SKM-1 (cell line): ENCODE measurements around the gene CCDC194.
A peak's percentile ranks its signal among the peaks of the same experiment; 100 is the strongest.
"Not testable (repeated sequence)": the region's sequence is repeated elsewhere in the genome, so short reads cannot be mapped to it uniquely, and the experiment has no call there.

Experiments used
- DNase-seq: peaks from one replicate; lab custom pipeline; 2025; ENCODE audit not compliant: unreplicated experiment; lab: John Stamatoyannopoulos, UW

Gene CCDC194

DNA sequence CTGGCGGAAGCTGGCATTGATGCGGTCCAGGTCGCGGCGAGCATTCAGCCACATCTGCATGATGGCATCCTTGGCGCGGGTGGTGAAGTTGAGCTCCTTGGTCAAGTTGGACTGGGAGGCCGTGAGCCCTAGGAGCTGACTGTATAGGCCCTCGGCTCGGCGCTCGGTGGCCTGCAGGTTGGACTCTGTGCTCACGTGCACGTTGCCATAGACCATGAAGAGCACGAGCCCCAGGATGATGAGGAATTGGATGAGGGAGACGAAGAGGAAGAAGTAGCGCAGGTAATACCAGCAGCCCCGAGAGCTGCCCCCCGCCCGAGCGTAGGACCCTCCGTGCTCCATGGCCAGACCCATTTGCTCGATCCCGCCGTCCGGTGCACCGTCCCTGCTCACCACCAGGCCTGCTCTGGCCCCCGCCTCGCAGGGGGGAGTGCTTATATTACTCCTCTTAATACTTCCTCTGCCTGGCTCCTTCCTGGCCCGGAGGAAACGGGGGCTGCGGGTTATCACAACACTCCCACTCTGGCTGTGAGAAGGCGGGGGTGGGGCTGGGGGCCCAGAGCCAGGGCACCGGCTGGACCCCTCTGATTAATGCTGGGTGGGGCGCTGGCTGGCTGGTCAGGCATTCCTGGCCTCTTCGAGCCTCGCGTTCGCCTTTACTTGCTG lies 16.9 kb downstream of the CCDC194 start, which contains the start of gene PLVAP:
TSS of gene PLVAP (minus strand) at position 408 of the 666 bp plus-strand sequence. CDS start at position 354, 54 bp downstream.
- DNase-seq, result no peak

DNA sequence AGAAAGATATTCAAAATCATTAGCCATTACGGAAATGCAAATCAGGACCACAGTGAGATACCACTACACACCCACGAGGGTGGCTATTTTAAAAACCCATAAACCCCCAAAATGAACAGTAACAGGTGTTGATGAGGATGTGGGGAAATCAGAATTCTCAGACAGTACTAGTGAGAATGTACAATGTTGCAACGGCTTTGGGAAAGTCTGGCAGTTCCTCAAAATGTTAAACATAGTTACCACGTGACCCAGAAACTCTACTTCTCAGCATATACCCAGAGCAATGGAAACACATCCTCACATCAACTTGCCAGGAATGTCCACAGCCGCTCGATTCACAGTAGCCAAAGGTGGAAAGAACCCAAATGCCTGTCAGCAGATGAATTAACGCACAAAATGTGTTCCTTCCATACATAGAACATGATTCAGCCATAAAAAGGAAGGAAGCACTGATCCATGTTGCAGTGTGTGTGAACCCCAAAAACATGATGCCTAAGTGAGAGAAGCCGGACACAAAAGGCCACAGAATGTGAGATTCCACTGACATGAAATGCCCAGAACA lies 23.9 kb downstream of the CCDC194 start:
- peak; percentile 74 for DNase-seq

DNA sequence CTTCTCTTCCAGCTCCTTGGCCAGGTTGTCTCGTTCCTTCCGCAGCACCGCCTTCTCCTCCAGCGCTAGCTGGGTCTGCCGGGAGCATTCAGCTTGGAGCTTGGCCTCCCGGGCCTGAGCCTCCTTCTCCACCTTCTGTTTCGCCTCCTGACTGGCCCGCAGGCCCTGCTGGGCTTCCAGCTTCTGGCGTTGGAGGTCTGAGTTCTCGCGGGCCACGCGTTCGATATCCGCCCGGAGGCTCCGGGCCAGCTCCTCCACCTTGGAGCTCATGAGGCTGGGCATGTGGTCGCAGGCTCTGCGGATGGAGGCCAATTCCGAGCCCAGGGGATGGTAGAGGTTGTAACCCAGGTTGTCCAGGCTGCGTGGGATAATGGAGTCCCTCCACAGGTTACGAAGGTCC lies 28.6 kb downstream of the CCDC194 start:
- no peak for DNase-seq

DNA sequence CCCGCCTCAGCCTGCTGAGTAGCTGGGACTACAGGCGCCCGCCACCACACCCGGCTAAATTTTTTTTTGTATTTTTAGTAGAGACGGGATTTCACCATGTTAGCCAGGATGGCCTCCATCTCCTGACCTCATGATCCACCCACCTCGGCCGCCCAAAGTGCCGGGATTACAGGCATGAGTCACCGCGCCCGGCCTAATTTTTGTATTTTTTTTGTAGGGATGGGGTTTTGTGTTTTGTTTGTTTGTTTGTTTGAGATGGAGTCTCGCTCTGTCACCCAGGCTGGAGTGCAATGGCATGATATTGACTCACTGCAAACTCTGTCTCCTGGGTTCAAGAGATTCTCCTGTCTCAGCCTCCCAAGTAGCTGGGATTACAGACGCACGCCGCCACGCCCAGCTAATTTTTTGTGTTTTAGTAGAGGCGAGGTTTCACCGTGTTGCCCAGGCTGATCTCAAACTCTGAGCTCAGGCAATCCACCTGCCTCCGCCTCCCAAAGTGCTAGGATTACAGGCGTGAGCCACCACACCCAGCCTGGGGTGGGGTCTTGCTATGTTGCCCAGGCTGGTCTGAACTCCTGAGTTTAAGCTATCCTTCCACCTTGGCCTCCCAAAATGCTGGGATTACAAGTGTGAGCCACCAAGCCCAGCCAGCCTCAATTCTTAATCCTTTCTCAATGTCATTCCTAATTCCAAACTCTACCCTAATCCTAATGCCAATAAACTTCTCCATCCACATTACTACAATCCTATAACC lies 30.0 kb downstream of the CCDC194 start:
- not testable (repeated sequence) for DNase-seq

DNA sequence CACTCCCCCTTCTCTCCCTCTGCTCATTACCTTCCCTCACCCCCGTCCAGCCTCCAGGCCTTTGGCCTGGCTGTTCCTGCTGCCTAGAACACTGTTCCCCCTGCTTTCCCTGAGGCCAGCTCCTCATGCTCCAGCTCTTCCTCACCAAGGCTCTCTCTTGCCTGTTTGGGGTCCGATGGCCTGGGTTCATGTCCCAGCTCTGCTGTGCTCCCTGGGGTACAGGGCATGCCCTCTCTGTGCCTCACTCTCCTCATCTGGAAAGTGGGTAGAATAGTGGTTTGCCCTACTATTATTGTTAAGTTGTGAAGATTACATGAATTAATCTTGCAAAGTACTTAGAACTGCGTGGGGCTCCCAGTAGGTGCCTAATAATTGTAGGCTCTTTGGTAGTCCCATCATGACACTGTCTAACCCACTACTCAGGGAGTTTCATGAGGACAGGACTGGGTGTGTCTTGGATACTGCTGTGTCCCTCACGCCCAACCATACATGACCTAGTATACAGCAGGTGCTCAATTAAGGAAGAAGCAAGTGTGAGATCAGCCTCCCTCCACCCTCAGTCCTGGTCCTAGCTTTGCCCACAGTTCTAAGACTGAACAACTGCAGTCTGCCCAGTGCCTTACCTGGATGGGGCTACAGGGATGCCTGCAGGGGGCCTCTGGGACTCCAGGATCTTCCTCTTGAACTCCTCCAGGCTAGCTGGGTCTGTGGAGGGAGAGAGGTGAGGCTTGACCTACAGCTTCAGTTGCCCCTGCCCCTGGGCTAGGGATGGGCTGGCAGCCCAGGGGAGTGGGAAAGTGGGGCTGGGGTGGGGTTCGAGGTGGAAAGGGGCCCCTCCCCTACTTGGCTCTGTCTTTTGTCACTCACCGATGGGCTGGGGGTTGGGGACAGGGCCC lies 33.8 kb downstream of the CCDC194 start:
- DNase-seq, result no peak

DNA sequence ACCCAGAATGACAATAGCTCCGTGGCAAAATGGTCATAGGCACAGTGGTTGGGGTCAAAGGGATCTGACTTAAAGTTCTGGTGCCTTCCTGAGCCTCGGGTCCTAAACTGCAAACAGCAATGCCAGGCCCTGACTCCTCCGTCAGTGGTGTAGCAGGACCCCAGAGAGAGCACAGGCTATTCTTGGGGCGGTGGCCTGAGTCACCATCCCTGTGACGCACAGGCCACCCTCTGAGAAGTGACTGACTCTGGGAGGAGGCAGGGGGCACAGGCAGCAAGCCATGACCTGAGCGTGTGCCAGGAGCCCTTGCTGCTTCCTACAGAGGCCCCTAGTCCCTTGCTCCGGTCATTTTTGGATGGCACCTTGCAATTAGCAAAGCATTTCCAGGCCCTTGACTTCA lies 35.6 kb downstream of the CCDC194 start:
- no peak for DNase-seq

DNA sequence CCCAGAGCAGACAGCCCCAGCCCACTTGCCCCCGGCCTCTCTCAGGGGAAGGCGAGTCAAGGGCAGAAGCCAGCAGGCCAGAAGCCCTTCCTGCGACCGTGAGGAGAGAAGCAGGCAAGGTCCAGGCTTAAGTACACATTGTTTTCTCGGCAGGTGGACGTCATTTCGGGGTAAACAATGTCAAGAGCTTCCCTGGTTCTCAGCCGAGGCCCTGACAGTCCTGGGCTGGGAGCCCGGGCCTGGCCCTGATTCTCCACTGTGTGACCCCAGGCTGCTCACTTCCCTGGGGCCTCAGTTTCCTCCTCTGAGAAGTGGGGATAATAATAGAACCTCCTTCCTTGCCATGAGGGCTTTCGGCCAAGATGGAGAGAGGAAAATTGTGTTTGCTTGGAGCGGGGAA lies 36.3 kb downstream of the CCDC194 start:
- no peak for DNase-seq

DNA sequence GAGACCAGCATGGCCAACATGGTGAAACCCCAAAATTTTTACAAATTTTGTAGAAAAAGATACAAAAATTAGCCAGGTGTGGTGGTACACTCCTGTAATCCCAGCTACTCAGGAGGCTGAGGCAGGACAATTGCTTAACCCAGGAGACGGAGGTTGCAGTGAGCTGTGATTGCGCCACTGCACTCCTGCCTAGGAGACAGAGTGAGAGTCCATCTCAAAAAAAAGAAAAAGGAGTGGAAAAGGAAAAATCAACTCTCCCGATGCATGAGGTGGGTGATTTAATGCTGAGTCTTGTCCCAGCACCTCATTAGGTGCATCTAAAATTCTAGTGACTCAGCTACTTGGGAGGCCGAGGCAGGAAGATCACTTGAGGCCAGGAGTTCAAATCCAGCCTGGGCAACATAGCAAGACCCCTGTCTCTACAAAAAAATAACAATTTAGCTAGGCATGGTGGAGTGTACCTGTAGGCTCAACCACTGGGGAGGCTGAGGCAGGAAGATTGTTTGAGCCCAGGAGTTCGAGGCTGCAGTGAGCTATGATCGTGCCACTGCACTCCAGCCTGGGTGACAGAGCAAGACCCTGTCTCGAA lies 36.8 kb downstream of the CCDC194 start:
- no peak for DNase-seq

DNA sequence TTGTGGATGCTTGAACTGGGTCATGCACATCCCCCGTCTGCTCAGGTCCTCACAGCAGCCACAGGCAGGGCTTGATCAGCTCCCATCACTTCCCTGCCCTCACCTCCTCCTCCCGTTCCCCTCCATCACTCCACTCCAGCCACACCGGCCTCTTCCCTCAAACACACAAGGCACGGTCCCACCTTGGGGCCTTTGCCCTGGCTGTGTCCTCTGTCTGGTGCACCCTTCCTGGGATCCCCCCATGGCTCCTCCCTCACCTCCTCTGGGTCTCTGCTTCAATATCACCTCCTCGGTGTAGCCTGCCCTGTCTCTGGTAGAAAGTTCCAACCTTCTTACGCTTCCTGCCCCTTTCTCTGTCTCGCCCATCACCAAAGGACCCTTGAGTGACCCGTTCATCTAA lies 40.6 kb downstream of the CCDC194 start:
- no peak for DNase-seq

DNA sequence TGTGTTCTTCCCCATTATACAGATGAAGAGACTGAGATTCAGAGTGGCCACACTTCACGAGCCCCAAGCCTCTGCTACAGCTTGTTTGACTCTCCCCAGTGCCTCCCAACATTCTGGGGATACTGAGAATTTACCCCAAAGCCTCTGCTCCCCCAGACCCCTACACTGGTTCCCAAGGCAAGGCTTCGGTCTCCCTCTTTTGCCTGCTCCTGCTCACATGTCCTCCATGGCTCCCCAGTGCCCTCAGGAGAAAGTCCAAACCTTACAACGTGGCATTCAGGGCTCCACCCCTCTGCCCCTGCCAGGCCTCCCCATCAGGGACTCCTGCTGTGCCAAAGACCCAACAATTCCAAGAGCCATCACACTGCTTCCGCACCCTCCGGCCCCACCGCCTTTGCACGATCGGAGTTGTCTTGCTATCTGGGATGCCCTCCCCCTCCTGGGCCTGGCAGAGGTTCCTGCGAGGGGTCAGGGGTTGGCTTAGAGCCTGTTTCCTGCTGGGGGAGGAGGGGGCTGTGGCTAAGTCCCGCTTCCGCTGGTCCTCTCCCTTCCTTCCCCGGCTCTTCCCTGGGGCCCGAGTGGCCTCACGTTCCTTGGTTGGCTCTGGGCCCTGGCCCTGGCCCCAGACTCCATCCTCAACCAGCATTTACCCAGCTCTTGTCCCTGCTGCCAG lies 41.3 kb downstream of the CCDC194 start:
- DNase-seq, result no peak

DNA sequence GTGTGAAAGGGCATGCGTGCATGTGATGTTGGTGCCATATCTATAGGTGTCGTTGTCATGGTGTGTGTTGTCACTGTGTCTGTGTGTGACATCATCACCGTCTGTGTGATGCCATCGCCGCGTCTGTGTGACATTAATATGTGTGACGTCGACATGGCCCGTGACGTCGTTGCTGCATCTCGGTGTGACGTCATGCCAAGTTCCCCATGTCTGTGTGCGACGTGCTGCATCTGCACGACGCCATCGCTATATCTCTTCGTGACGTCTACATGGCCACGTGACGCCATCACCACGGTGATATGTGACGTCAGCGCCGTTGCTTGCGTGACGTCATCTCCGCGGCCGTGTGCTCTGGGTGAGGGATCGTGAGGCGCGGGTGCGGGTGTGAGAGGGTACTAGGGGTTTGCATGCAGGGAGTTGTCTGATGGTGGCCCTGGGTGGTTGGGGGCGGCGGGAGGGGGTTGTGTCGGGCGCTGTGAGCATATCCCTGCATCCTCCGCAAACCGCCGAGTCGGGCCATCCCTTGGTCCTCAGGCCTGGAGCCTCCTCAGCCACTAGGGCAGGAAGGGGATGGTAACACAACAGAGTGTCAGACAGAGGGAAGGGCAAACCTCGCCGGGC lies 42.1 kb downstream of the CCDC194 start:
- DNase-seq, result no peak

DNA sequence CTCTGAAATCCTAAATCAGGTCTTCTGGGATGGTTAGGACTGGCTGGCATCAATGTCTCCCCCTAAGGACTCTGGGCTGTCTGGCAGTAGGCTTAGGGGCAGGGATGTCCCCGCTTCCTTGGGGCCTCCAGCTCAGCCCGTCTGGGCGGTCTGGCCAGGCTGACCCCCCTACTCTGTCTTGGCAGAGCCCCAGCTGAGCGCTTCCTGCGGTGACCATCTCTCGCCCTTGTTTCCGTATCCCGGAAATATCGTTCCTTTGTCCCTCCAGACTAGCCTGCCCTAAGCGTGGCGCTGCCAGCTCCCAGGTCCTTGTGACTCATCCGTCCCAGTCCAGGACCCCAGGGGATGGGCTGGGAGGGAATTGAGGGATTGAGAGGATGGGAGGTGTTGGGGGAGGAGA lies 45.3 kb downstream of the CCDC194 start:
- DNase-seq, result no peak

DNA sequence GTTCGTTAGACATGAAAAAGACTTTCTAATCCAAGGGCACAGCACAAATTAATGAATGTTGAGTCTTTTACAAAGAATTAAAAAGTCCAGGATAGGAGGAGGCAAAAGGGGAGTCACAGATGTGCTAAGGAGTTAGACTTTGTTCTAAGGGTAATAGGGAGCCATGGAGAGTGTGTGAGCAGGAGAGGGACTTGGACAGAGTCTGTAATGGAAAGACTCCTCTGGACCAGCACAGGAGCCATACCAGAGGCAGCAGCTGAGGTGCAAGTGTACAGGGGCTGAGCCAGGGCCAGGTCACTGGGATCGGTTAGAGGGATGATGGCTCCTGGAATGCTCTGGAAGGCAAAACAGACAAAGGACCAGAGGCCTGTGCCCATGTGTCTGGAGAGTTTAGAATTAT lies 46.1 kb downstream of the CCDC194 start:
- DNase-seq, result no peak

DNA sequence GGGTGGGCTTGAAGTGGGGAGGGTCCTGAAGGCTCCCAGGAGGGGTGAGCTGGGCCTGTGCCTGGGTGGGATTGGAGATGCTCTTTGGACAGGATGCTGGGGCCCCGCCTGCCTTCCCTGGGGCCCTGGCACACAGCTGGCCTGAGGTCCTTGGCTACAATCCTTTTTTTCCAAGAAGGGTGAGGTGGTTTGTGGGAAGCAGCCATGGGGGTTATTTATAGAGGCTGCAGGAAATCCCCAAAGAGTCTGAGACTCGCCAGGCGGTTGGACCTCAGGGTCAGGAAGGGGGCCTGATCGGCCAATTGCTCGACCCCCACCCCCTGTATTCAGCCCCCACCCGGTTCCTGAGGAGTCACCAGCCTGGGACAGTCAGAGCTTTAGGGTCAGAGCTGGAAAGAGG lies 46.6 kb downstream of the CCDC194 start:
- DNase-seq, result no peak

DNA sequence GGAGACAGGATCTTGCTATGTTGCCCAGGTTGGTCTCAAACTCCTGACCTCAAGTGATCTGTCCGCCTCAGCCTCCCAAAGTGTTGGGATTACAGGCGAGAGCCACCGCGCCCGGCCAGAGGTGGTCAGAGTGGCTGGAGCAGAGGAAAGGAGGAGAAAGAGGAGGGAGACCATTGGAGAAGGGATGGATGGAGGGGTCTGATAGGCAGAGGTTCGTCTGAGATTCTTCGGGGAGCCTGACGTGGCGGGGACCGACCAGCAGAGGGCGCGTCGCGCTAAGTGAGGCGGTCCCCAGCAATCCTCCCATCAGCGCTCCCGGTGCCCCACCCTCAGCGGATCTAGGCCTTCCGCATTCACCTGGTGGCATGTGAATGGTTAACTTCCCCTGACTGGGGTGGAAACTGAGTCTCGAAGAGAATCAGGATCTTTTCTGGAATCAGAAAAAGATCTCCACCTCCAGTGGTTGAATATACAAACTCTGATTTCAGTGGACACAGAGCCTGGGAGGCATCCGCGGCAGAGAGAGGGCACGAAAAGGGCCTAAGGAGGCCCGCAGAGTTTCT lies 47.8 kb downstream of the CCDC194 start:
- DNase-seq, result peak; percentile 12

DNA sequence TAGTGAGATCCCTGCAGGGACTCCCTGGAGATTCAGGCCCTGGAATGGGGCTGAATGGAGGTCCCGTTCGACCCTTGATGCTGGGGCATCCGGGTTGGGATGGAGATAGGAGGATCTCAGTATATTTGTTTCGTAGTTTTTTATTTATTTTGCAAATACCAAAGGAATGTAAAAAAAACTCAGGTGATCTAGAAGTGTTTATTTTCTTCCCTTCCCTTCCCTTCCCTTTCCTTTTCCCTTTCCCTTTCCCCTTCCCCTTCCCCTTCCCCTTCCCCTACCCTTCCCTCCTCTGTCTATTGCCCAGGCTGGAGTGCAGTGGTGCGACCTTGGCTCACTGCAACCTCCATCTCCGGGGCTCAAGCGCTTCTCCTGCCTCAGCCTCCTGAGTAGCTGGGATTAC lies 52.2 kb downstream of the CCDC194 start:
- no peak for DNase-seq

DNA sequence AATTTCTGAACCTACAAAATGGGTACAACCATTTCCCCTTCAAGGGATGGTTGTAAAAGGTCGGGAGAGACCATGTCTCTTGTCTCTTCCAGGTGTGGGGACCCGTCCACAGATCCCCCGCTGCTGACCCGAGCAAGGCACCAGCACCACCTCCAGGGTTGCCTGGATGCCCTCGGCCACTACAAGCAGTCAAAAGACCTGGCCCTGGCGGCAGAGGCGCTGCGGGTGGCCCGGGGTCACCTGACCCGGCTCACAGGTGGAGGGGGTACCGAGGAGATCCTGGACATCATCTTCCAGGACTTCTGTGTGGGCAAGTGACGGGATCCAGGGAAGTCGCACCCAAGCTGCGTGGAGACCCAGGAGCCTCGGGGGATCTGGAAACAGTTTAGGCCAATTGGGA lies 52.6 kb downstream of the CCDC194 start:
- DNase-seq, result no peak

DNA sequence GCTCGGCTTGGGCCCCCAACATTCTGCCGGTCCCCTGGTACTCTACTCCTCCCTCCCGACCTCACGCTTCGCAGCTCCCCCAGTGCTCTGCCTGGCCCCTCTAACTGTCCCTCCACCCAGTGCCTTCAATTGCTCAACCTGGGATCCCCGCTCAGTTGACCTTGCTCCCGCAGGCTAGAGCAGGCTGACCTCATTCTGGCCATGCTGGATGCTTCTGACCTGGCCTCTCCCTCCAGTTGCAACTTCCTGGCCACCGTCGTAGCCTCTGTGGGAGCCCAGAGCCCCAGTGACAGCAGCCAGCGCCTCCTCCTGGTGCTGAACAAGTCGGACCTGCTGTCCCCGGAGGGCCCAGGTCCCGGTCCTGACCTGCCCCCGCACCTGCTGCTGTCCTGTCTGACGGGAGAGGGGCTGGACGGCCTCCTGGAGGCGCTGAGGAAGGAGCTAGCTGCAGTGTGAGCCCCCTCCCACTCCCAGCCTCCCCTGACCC lies 53.1 kb downstream of the CCDC194 start:
- DNase-seq, result no peak
